Esophagus muscularis mucosa (tissue), 4 donors: ENCODE measurements around the gene COA7.

Source experiments
- EP300 ChIP-seq: sonication (generic); formaldehyde crosslinking; IDR thresholded peaks from one replicate; pipeline ENCODE4 v1.6.1; 2017; ENCODE audit warnings: antibody characterized with exemption
- POLR2A ChIP-seq: fragments of 450-650 bp; IDR thresholded peaks from one replicate; pipeline ENCODE4 v1.6.1; 2017; ENCODE audit warnings: antibody characterized with exemption, moderate library complexity, mild to moderate bottlenecking, low read depth
- TF ChIP-seq, protein P1 (sequence below), 3 experiments: fragments of 200-600 bp in 2 of 3; fragments of 450-650 bp in 1 of 3; sonication (generic) in 2 of 3; IDR thresholded peaks; one replicate each; pipeline ENCODE4 v1.5.1; 2017 to 2019; ENCODE audit warnings: antibody characterized with exemption in 3 of 3, mild to moderate bottlenecking in 2 of 3, moderate library complexity in 1 of 3

DNA sequence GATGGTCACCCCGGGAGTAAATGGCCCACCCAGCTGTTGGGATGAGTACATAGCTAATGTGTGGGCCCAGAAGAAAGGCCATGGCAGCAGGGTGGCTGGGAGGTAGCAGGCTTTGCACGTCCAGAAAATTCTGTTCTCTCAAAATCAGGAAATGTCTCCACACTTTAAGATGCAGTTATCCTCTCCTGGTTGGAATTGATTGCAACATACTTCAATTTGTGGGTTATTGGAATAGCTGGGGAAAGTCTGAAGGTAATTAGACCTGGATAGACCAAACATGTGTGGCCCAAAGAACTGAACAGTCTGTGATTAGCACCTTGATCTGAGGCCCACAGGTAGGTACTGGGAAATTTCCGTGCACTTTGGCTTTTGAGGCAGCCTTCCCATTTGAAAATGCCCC, 30.2 kb downstream of the COA7 start:
- TF ChIP-seq EP300 = no peak
- TF ChIP-seq POLR2A = no peak
- TF ChIP-seq, protein P1, sequence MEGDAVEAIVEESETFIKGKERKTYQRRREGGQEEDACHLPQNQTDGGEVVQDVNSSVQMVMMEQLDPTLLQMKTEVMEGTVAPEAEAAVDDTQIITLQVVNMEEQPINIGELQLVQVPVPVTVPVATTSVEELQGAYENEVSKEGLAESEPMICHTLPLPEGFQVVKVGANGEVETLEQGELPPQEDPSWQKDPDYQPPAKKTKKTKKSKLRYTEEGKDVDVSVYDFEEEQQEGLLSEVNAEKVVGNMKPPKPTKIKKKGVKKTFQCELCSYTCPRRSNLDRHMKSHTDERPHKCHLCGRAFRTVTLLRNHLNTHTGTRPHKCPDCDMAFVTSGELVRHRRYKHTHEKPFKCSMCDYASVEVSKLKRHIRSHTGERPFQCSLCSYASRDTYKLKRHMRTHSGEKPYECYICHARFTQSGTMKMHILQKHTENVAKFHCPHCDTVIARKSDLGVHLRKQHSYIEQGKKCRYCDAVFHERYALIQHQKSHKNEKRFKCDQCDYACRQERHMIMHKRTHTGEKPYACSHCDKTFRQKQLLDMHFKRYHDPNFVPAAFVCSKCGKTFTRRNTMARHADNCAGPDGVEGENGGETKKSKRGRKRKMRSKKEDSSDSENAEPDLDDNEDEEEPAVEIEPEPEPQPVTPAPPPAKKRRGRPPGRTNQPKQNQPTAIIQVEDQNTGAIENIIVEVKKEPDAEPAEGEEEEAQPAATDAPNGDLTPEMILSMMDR (IDR thresholded peaks at IDR 0.05) = no peak
